Gastrocnemius medialis (tissue), 4 donors: Measurements from ENCODE around the gene GRIN3A. TPM values are rescaled to one million over a fixed set of nuclear protein-coding genes. Genes with fewer than 3 reads are reported as not detected.

ENCODE experiments used
- ATAC-seq, 2 donors: fragments of 150-250 bp; one replicate each; pipeline ENCODE4 v1.9.1; 2016
- DNase-seq, 2 donors: peaks; one replicate each; pipeline ENCODE4 v3.0.0-alpha.2; 2019
- H3K27ac ChIP-seq, 4 donors: fragments of 200-600 bp; sonication (generic); 1 replicate in 1 of 4; 2 replicates in 3 of 4; pipeline ENCODE4 v1.5.1; 2016 to 2018; ENCODE audit warnings: mild to moderate bottlenecking in 2 of 4, moderate library complexity in 1 of 4
- H3K27me3 ChIP-seq, 3 donors: fragments of 200-600 bp; sonication (generic) in 2 of 3; 1 replicate in 1 of 3; 2 replicates in 2 of 3; pipeline versions ENCODE4 v1.5.1 to v1.6.0; 2016 to 2019; ENCODE audit warnings: mild to moderate bottlenecking in 1 of 3, moderate library complexity in 1 of 3
- H3K36me3 ChIP-seq, 2 donors: fragments of 200-600 bp; sonication (generic) in 1 of 2; one replicate each; pipeline ENCODE4 v1.5.1; 2017 to 2018
- H3K4me1 ChIP-seq, 2 donors: fragments of 200-600 bp; sonication (generic) in 1 of 2; one replicate each; pipeline ENCODE4 v1.5.1; 2016 to 2017; ENCODE audit warnings: mild to moderate bottlenecking in 2 of 2
- H3K4me3 ChIP-seq, 4 donors: fragments of 200-600 bp; sonication (generic) in 3 of 4; 1 replicate in 1 of 4; 2 replicates in 3 of 4; pipeline ENCODE4 v1.5.1; 2016 to 2019; ENCODE audit warnings: mild to moderate bottlenecking in 2 of 4
- H3K9me3 ChIP-seq, 3 donors: fragments of 200-600 bp; sonication (generic) in 2 of 3; 1 replicate in 1 of 3; 2 replicates in 2 of 3; pipeline ENCODE4 v1.5.1; 2016 to 2019
- POLR2A ChIP-seq, 2 donors: fragments of 450-650 bp; IDR thresholded peaks; one replicate each; pipeline ENCODE4 v1.6.1; 2017; ENCODE audit warnings: antibody characterized with exemption in 2 of 2, mild to moderate bottlenecking in 2 of 2, moderate library complexity in 2 of 2
- in situ Hi-C, 4 donors: fragments of 200-750 bp; cut with MboI; loops; one replicate each; pipeline versions ENCODE4 v1.15.0 to v1.8.0; 2017; ENCODE audit warnings: low sequenced_read_pairs in 4 of 4
- intact Hi-C: fragments of 100-400 bp; cut with DNase I; formaldehyde crosslinking; loops from one replicate; pipeline ENCODE4 v1.15.1; 2023; ENCODE audit warnings: low total_unique reads
- total RNA-seq, 4 donors: library from RNA; depleted of rRNA; stranded (reverse); fragments of >200 nt; gene quantifications; one replicate each; pipeline versions ENCODE4 v1.1.0 to v1.2.3, GENCODE V29; 2016
- TF ChIP-seq, protein P1 (sequence below), 5 experiments: fragments of 450-650 bp in 3 of 5; fragments of 200-600 bp in 2 of 5; sonication (generic) in 2 of 5; IDR thresholded peaks in 4 of 5; conservative IDR thresholded peaks in 1 of 5; 1 replicate in 4 of 5; 2 replicates in 1 of 5; pipeline ENCODE4 v1.5.1; 2016 to 2019; ENCODE audit warnings: antibody characterized with exemption in 5 of 5, mild to moderate bottlenecking in 3 of 5, moderate library complexity in 3 of 5

GRIN3A gene
- total RNA-seq, 4 donors from 2014 or later = not detected

DNA sequence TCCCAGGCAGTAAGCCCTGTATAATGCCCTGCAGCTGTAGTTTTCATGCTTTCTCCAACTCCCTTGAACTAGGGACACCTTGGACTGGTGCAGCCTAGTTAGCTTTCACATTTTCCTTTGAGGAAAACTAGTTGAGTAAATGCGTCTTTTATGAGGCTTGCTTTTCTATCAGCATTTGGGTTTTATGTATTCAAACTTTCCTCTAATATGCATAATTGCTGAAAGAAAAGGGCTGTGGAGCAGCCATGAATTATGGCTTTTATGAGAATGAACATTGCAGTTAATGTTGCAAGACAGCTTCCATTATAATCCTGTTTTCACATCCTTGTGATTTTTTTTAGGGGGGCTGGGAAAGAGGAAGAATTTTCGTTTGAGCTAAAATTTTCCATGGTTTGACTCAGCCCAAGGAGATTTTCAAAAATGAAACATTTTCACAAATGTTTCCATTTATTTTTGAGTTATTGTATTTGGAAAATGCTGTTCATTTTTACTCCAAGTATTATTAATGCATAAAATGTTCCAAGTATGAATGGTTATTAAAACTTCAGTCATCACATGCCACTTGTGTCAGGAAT lies 85.8 kb downstream of the GRIN3A start:
- intact Hi-C loops (no loop called here), in situ Hi-C loops (no loop called here)
- no peak overlapping the region for H3K4me3 ChIP-seq
- no peak for DNase-seq
- no peaks in the 10 kb centered on the region for H3K9me3 ChIP-seq
- peaks cover 0 to 2% (median 0%) of the 10 kb centered on the region in 3 donors for H3K27me3 ChIP-seq
- no peak overlapping the region for H3K27ac ChIP-seq
- no peaks in the 10 kb centered on the region for H3K4me1 ChIP-seq
- H3K36me3 ChIP-seq = no peaks in the 10 kb centered on the region
- no peak for TF ChIP-seq POLR2A (IDR thresholded peaks at IDR 0.05)
- TF ChIP-seq, protein P1, sequence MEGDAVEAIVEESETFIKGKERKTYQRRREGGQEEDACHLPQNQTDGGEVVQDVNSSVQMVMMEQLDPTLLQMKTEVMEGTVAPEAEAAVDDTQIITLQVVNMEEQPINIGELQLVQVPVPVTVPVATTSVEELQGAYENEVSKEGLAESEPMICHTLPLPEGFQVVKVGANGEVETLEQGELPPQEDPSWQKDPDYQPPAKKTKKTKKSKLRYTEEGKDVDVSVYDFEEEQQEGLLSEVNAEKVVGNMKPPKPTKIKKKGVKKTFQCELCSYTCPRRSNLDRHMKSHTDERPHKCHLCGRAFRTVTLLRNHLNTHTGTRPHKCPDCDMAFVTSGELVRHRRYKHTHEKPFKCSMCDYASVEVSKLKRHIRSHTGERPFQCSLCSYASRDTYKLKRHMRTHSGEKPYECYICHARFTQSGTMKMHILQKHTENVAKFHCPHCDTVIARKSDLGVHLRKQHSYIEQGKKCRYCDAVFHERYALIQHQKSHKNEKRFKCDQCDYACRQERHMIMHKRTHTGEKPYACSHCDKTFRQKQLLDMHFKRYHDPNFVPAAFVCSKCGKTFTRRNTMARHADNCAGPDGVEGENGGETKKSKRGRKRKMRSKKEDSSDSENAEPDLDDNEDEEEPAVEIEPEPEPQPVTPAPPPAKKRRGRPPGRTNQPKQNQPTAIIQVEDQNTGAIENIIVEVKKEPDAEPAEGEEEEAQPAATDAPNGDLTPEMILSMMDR (IDR thresholded peaks at IDR 0.05 in 4 of 5, conservative IDR thresholded peaks at IDR 0.05 in 1 of 5) = no peak
- ATAC-seq = no peak

DNA sequence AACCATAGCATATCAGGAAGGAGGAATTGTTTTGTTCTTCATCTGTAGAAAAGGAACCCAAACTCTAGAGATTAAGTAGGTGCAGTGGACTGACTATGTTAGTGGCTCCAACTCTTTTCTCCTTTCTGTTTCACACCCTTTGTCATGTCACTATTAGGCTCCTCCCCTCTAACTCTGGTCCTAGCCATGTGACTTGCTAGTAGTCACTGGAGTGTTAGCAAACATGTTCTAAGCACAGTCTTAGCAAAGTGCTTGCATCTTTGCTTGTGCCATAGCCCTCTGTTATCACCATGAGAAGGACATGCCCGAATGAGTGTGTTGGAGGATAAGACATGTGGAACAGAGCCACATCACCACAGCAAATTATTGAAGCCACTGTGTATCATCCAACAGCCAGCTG lies 88.3 kb downstream of the GRIN3A start:
- Histone ChIP-seq H3K9me3 (no peaks in the 10 kb centered on the region), H3K4me3 (no peak overlapping the region), H3K4me1 (no peaks in the 10 kb centered on the region), H3K36me3 (no peaks in the 10 kb centered on the region), H3K27me3 (peaks cover 0 to 2% (median 0%) of the 10 kb centered on the region in 3 donors), H3K27ac (no peak overlapping the region)
- in situ Hi-C loops = no loop called here
- ATAC-seq (no peak), DNase-seq (no peak)
- TF ChIP-seq, protein P1 (IDR thresholded peaks at IDR 0.05 in 4 of 5, conservative IDR thresholded peaks at IDR 0.05 in 1 of 5) = no peak
- intact Hi-C loops = no loop called here

DNA sequence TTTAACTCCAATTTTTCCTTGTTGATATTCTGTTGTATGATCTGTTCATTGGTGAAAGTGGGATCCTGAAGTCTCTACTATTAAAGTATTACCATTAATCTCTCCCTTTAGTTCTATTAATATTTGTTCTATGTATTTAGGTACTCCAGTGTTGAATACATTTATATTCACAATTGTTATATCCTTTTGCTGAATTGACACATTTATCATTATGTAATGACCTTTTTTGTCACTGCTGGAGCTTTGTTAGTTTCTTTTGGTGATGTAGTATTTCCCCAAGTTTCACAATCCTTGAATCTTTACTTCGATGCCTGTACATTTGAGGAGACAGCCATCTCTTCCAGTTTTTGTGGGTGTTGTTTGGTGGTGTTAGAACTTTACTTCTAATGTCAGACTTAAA lies 90.0 kb downstream of the GRIN3A start:
- intact Hi-C loops = no loop called here
- no peak for ATAC-seq

DNA sequence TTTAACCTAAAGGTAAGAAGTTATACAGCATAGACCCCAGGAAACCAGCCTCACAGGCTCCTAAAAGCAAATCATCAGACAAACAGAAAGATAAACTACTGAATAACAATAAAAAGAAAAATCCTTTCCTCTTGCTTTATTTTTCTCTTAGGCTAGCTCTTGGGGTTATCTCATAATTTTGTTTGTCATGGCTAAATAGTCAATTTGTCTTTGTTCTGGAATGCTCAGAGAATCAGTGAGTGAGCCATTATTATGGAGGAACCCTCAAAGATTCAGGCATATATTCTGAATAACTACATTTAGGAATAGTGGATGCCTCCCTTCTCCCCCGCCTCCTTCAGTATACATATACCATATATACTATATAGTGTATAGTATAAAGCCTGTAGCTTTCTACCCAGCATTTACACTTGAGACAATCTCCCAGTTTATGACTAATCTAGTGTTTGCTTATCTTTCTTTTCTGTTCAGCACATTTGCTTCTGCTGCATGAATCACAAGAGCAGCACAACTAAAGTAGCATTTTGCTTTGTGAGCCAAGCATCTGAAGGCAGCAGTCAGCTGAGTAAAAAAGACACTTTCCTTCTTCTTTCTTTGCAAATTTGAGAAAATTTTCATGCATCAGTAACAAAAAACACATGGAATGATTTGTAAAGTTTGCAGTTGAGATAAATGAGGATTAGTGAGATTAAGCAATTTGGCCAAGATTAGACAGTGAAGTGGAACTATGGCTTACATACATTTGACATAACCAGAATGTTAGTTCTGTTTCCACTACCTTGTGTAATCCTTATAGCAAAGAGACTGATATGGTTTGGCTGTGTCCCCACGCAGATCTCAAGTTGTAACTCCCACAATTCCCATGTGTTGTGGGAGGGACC lies 98.4 kb downstream of the GRIN3A start:
- in situ Hi-C loops (no loop called here), intact Hi-C loops (no loop called here)
- TF ChIP-seq, protein P1 (IDR thresholded peaks at IDR 0.05 in 4 of 5, conservative IDR thresholded peaks at IDR 0.05 in 1 of 5) = no peak
- TF ChIP-seq POLR2A (IDR thresholded peaks at IDR 0.05) = no peak
- Histone ChIP-seq H3K27ac (no peak overlapping the region), H3K4me1 (no peaks in the 10 kb centered on the region), H3K36me3 (no peaks in the 10 kb centered on the region), H3K9me3 (peaks cover 0 to 8% (median 0%) of the 10 kb centered on the region in 3 donors), H3K27me3 (no peaks in the 10 kb centered on the region), H3K4me3 (no peak overlapping the region)
- ATAC-seq (no peak), DNase-seq (no peak)

More for the DNA sequence above, 90.0 kb downstream of the GRIN3A start:
- Histone ChIP-seq H3K4me3 (no peak overlapping the region), H3K4me1 (no peaks in the 10 kb centered on the region), H3K36me3 (no peaks in the 10 kb centered on the region), H3K9me3 (no peaks in the 10 kb centered on the region), H3K27ac (no peak overlapping the region), H3K27me3 (no peaks in the 10 kb centered on the region)
- TF ChIP-seq, protein P1 (IDR thresholded peaks at IDR 0.05 in 4 of 5, conservative IDR thresholded peaks at IDR 0.05 in 1 of 5) = no peak
- TF ChIP-seq POLR2A (IDR thresholded peaks at IDR 0.05) = no peak
- in situ Hi-C loops = no loop called here
- no peak for DNase-seq
